ENCODE measurements around the gene TEX44.

GRCh38 chr2:231583982-231584381 lies 8.7 kb upstream of the TEX44 start:
- TF ChIP-seq TAF1 (IDR thresholded peaks at IDR 0.05; ENCODE audit: borderline replicate concordance, low read depth, low read length) (no peak), POLR2A (IDR thresholded peaks at IDR 0.05; ENCODE audit: low read depth, low read length) (no peak), POLR2AphosphoS5 (IDR thresholded peaks at IDR 0.05; ENCODE audit: low read depth, low read length) (no peak)

All from GM12892 (cell line).